Measurements from ENCODE around the gene TMEM218. TPM values are rescaled to one million over a fixed set of nuclear protein-coding genes. Genes with fewer than 3 reads are reported as not detected.

TMEM218 gene
- total and polyA plus RNA-seq, 2 of the 8 experiments (the other 6 are each of a cell fraction or from before 2014, with no cell fraction given): 17.0 to 33.5 TPM

GRCh38 chr11:125070699-125071254 lies 40.6 kb downstream of the TMEM218 start (continued):
- no peak for TF ChIP-seq CHD7 (IDR thresholded peaks at IDR 0.05; ENCODE audit: insufficient replicate concordance, low read length)
- no peak for TF ChIP-seq CREB1 (IDR thresholded peaks at IDR 0.05)
- TF ChIP-seq EGR1 (IDR thresholded peaks at IDR 0.05; ENCODE audit: borderline replicate concordance, low read depth, low read length): no peak
- no peak for TF ChIP-seq TEAD4 (IDR thresholded peaks at IDR 0.05; ENCODE audit: low read depth, low read length)
- TF ChIP-seq BRCA1 (IDR thresholded peaks at IDR 0.05; ENCODE audit: low read depth, low read length): no peak
- no peak for TF ChIP-seq TAF1 (IDR thresholded peaks at IDR 0.05; ENCODE audit: low read depth, low read length)
- TF ChIP-seq ZNF274 (IDR thresholded peaks at IDR 0.05; ENCODE audit: borderline replicate concordance, extremely low read depth, low read length): no peak
- TF ChIP-seq, protein P1, sequence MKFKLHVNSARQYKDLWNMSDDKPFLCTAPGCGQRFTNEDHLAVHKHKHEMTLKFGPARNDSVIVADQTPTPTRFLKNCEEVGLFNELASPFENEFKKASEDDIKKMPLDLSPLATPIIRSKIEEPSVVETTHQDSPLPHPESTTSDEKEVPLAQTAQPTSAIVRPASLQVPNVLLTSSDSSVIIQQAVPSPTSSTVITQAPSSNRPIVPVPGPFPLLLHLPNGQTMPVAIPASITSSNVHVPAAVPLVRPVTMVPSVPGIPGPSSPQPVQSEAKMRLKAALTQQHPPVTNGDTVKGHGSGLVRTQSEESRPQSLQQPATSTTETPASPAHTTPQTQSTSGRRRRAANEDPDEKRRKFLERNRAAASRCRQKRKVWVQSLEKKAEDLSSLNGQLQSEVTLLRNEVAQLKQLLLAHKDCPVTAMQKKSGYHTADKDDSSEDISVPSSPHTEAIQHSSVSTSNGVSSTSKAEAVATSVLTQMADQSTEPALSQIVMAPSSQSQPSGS (IDR thresholded peaks at IDR 0.05; ENCODE audit: low read length): no peak
